Limb (tissue), 2 donors: Measurements from ENCODE around the gene EHF.
"Not testable (repeated sequence)": the region's sequence is repeated elsewhere in the genome, so short reads cannot be mapped to it uniquely, and the experiment has no call there.

Source experiments
- DNase-seq, 2 donors: peaks; one replicate each; pipeline ENCODE4 v3.0.0-alpha.2; 2016; ENCODE audit errors: extremely low spot score in 2 of 2

The EHF gene

DNA sequence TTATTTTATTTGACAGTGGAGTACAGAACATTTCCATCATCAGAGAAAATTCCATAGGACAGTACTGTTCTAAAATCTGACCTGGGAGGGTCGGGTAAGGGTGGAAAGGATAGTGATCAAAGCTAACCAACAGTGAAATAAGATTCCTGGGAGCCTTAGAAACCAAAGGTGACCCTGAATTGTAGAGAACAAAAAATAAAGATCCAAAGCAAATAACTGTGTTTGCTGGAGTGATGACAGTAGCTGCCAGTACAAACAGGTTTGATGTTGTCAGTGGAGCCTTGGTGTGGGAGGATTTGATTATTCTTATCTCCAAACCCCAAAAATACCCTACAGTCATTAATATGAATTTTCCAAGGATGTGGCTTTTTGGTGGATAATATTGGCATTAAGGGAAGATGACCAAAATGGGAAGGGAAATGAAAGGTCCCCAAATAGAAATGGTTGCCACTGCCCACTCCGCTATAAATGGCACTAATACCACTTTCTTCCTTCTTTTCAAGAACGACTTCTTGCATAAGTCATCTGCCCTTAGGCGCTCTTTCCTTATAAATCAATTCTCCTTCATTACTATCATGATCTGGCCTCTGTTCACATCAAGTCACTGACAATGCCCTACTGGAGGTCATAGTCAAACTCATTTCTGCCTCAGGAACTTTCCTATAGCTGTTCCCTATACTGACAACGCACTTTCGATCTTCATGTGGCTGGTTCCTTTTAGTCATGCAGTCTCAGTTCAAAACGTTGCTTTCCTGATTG lies 44.4 kb downstream of the EHF start:
- DNase-seq: no peak

GRCh38 chr11:34667810-34668582 lies 47.1 kb downstream of the EHF start:
- no peak for DNase-seq

DNA sequence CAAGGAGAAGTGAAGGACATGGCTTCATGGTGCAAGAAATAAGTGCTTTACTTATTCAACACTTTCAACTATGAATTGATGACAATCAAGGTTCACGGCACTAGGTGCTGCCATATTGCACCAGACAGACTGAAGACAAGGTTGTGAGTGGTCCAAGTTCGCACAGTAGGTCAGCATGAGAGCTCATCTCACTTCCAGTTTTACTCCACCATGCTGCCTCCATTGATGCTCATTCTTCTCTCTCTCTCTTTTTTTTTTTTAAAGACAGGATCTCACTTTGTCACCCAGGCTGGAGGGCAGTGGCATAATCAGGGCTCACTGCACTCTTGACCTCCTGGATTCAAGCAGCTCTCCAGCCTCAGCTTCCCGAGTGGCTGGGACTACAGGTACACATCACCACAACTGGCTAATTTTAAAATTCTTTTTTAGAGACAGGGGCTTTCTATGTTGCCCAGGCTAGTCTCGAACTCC lies 47.7 kb downstream of the EHF start:
- no peak for DNase-seq

DNA sequence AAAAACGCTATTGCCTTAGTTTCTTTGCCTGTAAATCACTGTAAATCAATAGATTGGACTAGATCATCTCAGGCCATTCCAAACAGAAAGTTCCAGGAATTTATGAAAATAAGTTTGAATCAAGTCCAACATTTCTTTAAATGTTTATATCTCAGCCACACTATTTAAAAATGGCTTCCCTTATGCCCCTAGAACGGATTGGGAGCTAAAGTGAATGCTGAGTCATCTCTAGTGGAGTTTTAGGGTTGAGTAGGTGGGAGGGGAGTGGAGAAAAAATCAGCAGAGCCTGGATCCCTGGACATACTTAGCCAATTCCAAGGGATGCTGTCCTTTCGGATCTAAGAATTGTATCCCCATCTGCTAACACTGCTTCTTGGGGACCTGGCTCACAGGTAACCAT lies 48.6 kb downstream of the EHF start:
- no peak for DNase-seq

DNA sequence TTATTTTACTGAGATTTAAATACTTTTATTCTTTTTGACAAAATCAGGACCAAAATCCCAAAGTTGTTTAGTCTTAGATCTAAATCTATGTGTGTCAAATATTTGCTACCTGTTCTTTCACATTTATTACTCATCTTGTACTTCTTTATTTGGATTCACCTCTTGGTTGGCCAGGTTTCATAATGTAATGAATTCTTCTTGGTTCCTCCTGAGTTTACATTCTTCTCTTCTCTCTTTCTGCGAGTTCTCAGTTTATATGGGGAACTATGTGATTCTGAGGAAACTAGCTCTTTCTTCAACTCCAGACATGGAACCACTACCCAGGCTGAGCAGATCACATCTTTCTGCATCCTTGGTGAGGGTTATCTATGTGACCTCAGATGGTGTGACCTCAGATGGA lies 50.2 kb downstream of the EHF start:
- DNase-seq: no peak

GRCh38 chr11:34671946-34672345 lies 51.1 kb downstream of the EHF start:
- DNase-seq: no peak

DNA sequence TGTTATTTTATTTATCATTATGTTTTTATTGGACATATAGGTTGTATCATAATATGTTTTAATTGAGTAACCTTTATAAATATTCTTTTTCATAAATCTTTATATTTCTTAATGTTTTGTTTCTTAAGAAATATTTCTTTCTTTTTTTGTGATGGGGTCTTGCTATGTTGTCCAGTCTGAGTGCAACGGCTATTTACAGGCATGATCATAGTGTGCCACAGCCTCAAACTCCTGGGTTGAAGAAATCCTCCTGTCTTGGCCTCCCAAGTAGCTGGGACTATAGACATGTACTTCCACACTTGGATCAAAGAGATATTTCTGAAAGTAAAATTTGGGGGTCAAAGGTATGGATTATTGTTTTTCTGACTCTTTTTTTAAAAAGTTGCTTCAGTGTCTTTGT lies 53.1 kb downstream of the EHF start:
- no peak for DNase-seq

DNA sequence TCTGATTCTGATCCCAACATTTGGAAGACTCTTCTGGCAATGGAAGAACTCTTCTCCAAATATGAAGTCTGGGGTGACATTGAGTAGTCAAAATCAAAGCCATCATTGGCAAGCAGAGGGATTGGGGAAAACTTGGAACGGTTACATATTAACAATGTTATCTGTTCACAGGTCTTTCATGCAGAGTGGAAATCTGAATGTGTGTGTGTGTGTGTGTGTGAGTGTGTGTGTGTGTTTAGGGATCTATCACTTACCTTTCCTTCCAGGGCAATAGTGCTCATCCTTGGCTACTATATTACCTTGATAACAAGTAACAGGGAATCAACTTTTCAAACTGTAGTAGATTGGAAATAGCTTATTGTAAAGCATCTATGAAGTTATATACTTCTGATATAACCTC lies 55.3 kb downstream of the EHF start:
- no peak for DNase-seq

- no peak for DNase-seq
These were observed 58.8 kb downstream of the EHF start for GRCh38 chr11:34679681-34680080.

- no peak for DNase-seq
These were observed 59.3 kb downstream of the EHF start for GRCh38 chr11:34680206-34680605.

DNA sequence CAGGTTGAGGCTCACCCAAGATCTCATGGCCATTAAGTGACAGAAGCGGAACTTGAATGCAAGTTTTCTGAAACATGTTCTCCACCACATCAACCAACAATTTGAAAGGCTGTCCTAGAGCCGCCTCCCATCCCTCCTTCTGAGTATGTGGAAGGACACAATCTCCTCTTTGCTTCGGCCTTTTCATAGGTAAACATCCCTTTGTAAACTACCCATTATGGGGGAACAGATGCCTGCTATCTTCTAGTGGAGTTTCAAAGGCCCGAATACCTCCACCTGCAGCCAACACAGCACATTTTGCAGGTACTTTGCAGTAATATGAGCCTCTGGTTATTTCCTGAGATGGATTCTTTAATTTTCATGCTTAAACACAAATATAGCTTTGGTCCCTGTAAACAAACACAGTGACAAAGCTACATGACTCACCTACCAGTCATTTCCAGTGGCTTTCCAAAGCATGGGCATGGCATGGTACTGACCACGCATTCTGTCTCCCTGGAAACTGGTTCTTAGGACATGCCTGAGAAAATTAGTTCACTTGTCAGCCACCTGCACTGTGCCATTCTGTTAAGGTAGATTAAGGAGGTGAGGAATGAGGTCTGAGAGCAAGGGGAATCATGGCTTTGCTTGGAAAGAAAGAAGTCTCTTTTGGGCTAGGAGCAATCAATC lies 60.2 kb downstream of the EHF start:
- no peak for DNase-seq

- DNase-seq: no peak
These were observed 61.9 kb downstream of the EHF start for GRCh38 chr11:34682825-34683224.

- no peak for DNase-seq
These were observed 62.5 kb downstream of the EHF start for GRCh38 chr11:34683396-34683795.

- DNase-seq: no peak
These were observed 65.0 kb downstream of the EHF start for GRCh38 chr11:34685864-34686263.

GRCh38 chr11:34692299-34692698 lies 71.4 kb downstream of the EHF start:
- DNase-seq: not testable (repeated sequence)

- DNase-seq: no peak
These were observed 76.0 kb downstream of the EHF start for GRCh38 chr11:34696862-34697261.

DNA sequence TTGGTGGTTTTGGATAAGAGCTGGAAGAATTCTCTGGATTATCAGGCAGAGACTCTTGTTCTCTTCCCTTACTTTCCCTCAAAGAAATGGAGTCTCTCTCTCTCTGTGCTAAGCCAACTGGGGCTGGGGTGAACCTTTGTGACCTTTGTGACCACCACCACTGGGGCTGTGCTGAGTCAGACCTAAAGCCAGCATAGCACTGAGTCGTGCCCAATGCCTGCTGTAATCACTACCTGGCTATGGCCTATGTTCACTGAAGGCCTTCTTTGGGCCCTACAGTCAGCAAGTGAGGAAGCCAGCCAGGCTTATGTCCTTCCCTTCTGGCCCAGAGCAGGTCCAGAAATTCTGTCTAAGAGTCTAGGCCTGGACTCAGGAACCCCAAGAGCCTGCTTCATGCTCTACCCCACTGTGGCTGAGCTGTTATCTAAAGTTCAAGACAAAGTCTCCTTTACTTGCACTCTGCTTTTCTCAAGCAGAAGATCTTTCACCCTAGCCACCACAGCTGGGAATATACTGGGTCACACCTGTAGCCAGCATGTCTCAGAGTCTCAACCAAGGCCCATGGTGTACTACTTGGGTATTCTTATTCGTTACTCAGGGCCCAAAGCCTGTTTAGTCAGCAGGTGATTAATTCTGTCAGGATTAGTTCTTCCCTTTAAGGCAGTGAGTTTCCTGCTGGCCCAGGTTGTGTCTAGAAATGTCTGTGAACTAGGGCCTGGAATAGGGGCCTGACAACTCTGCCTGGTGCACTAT lies 86.0 kb downstream of the EHF start:
- DNase-seq: no peak

- DNase-seq: no peak
These were observed 86.6 kb downstream of the EHF start for GRCh38 chr11:34707462-34707840.
